ENCODE results near the gene SCG3.

SCG3 gene

GRCh38 chr15:51677021-51677420 is 4.3 kb upstream of the SCG3 start:
- H3K27ac ChIP-seq, result no peak overlapping the region
- no peak for TF ChIP-seq CTCF (IDR thresholded peaks at IDR 0.05; ENCODE audit: low read depth, low read length)
- no peaks in the 10 kb centered on the region for H3K27me3 ChIP-seq (ENCODE audit: insufficient read depth, low read depth, severe bottlenecking)
- DNase-seq, result no peak
- H3K9me3 ChIP-seq (ENCODE audit: severe bottlenecking), result no peaks in the 10 kb centered on the region
- no peaks in the 10 kb centered on the region; the same call in 1 of the 2 replicates for H3K36me3 ChIP-seq
- H3K4me3 ChIP-seq (ENCODE audit: low read depth, low read length), result no peak overlapping the region

GRCh38 chr15:51677452-51677851 is 3.9 kb upstream of the SCG3 start:
- Histone ChIP-seq H3K4me3 (ENCODE audit: low read depth, low read length) (no peak overlapping the region), H3K36me3 (no peaks in the 10 kb centered on the region; the same call in 1 of the 2 replicates), H3K27ac (no peak overlapping the region), H3K27me3 (ENCODE audit: insufficient read depth, low read depth, severe bottlenecking) (no peaks in the 10 kb centered on the region), H3K9me3 (ENCODE audit: severe bottlenecking) (no peaks in the 10 kb centered on the region)
- TF ChIP-seq CTCF (IDR thresholded peaks at IDR 0.05; ENCODE audit: low read depth, low read length), result no peak
- DNase-seq, result no peak

GRCh38 chr15:51678096-51678495 is 3.2 kb upstream of the SCG3 start:
- TF ChIP-seq CTCF (IDR thresholded peaks at IDR 0.05; ENCODE audit: low read depth, low read length), result no peak
- DNase-seq, result no peak
- no peaks in the 10 kb centered on the region for H3K9me3 ChIP-seq (ENCODE audit: severe bottlenecking)

GRCh38 chr15:51680321-51680720 is 982 bp upstream of the SCG3 start:
- H3K9me3 ChIP-seq (ENCODE audit: severe bottlenecking), result no peaks in the 10 kb centered on the region
- TF ChIP-seq CTCF (IDR thresholded peaks at IDR 0.05; ENCODE audit: low read depth, low read length), result no peak
- no peak for DNase-seq
- no peaks in the 10 kb centered on the region for H3K27me3 ChIP-seq (ENCODE audit: insufficient read depth, low read depth, severe bottlenecking)
- no peak overlapping the region for H3K27ac ChIP-seq
- peaks cover 14% of the 10 kb centered on the region for H3K36me3 ChIP-seq
- H3K4me3 ChIP-seq (ENCODE audit: low read depth, low read length), result no peak overlapping the region

More at GRCh38 chr15:51678096-51678495, 3.2 kb upstream of the SCG3 start:
- Histone ChIP-seq H3K4me3 (ENCODE audit: low read depth, low read length) (no peak overlapping the region), H3K27me3 (ENCODE audit: insufficient read depth, low read depth, severe bottlenecking) (no peaks in the 10 kb centered on the region), H3K36me3 (no peaks in the 10 kb centered on the region; the same call in 1 of the 2 replicates), H3K27ac (no peak overlapping the region)

GRCh38 chr15:51687565-51687964 is 6.3 kb downstream of the SCG3 start:
- no peak overlapping the region for H3K4me3 ChIP-seq (ENCODE audit: low read depth, low read length)
- no peaks in the 10 kb centered on the region for H3K27me3 ChIP-seq (ENCODE audit: insufficient read depth, low read depth, severe bottlenecking)
- no peak for TF ChIP-seq CTCF (IDR thresholded peaks at IDR 0.05; ENCODE audit: low read depth, low read length)
- H3K27ac ChIP-seq, result no peak overlapping the region
- no peaks in the 10 kb centered on the region for H3K9me3 ChIP-seq (ENCODE audit: severe bottlenecking)
- DNase-seq, result no peak
- H3K36me3 ChIP-seq, result peaks cover 60% of the 10 kb centered on the region

GRCh38 chr15:51688863-51689262 is 7.6 kb downstream of the SCG3 start:
- no peak overlapping the region for H3K4me3 ChIP-seq (ENCODE audit: low read depth, low read length)
- H3K9me3 ChIP-seq (ENCODE audit: severe bottlenecking), result no peaks in the 10 kb centered on the region
- no peaks in the 10 kb centered on the region for H3K27me3 ChIP-seq (ENCODE audit: insufficient read depth, low read depth, severe bottlenecking)
- no peak for TF ChIP-seq CTCF (IDR thresholded peaks at IDR 0.05; ENCODE audit: low read depth, low read length)
- DNase-seq, result no peak
- peaks cover 68% of the 10 kb centered on the region for H3K36me3 ChIP-seq
- H3K27ac ChIP-seq, result no peak overlapping the region
